Panc1 (cell line): ENCODE measurements around the gene CSF1R. TPM values are rescaled to one million over a fixed set of nuclear protein-coding genes. Genes with fewer than 3 reads are reported as not detected.
"Not testable (repeated sequence)": the region's sequence is repeated elsewhere in the genome, so short reads cannot be mapped to it uniquely, and the experiment has no call there.

ENCODE experiments used
- ATAC-seq: fragments of 200-7000 bp; cut with Tn5 transposase; 2 replicates; pipeline ENCODE4 v1.9.1; 2020; ENCODE audit warnings: mild to moderate bottlenecking, moderate library complexity
- BruUV-seq: library from RNA; stranded (reverse); fragments of 400-500 nt; replicated peaks from 2 replicates; lab custom pipeline; 2021; lab: Mats Ljungman, UMichigan
- CTCF ChIA-PET: fragments of 300-600 bp; sonication (Branson Sonifier 250); formaldehyde crosslinking; loops from one replicate; lab custom pipeline; 2022; ENCODE audit warnings: antibody characterized with exemption; lab: Charles Lee
- POLR2A ChIA-PET: fragments of 300-600 bp; sonication (Branson Sonifier 250); formaldehyde crosslinking; loops from one replicate; lab custom pipeline; 2022; ENCODE audit warnings: antibody characterized with exemption; lab: Charles Lee
- DNase-seq: peaks from one replicate; pipeline ENCODE4 v3.0.0-alpha.2; 2010; ENCODE audit warnings: low read depth, low spot score
- H3K27ac ChIP-seq: 2 replicates; pipeline ENCODE4 v1.5.1; 2011; ENCODE audit warnings: mild to moderate bottlenecking, low read length, inconsistent platforms
- H3K27me3 ChIP-seq: fragments of 200-500 bp; sonication (Bioruptor generic); 2 replicates; pipeline ENCODE4 v1.6.0; 2014; ENCODE audit warnings: low read length, inconsistent platforms; ENCODE audit not compliant: control insufficient read depth, insufficient read depth
- H3K36me3 ChIP-seq: fragments of 200-500 bp; sonication (Bioruptor generic); 2 replicates; pipeline ENCODE4 v1.5.1; 2014; ENCODE audit warnings: inconsistent platforms, mild to moderate bottlenecking, low read length, moderate library complexity; ENCODE audit not compliant: control insufficient read depth, insufficient read depth
- H3K4me1 ChIP-seq: 2 replicates; pipeline ENCODE4 v1.5.1; 2011; ENCODE audit warnings: inconsistent platforms, mild to moderate bottlenecking, low read length, moderate library complexity; ENCODE audit not compliant: control insufficient read depth, insufficient read depth
- H3K4me3 ChIP-seq, 2 experiments: 2 replicates each; pipeline ENCODE4 v1.5.1; 2011 to 2012; ENCODE audit warnings: low read depth in 2 of 2, low read length in 2 of 2, mild to moderate bottlenecking in 2 of 2, inconsistent platforms in 1 of 2, moderate library complexity in 1 of 2
- H3K9me3 ChIP-seq: fragments of 200-500 bp; sonication (Bioruptor generic); 2 replicates; pipeline ENCODE4 v1.5.1; 2014; ENCODE audit warnings: low read depth, mild to moderate bottlenecking, inconsistent platforms, low read length, moderate library complexity; ENCODE audit not compliant: control insufficient read depth, insufficient read depth
- POLR2AphosphoS5 ChIP-seq: IDR thresholded peaks from 2 replicates; pipeline ENCODE4 v1.6.1; 2012; ENCODE audit warnings: mild to moderate bottlenecking, low read depth, low read length, moderate library complexity
- SIN3A ChIP-seq: IDR thresholded peaks from 2 replicates; pipeline ENCODE4 v1.6.1; 2012; ENCODE audit warnings: low read depth, mild to moderate bottlenecking, low read length, moderate library complexity, borderline replicate concordance; ENCODE audit not compliant: insufficient read depth
- TCF7L2 ChIP-seq: IDR thresholded peaks from 2 replicates; pipeline ENCODE4 v1.6.1; 2011; ENCODE audit warnings: mild to moderate bottlenecking, low read depth, low read length, inconsistent platforms
- in situ Hi-C: cut with HindIII; loops from 2 replicates; pipeline ENCODE4 v1.10.0; 2016; ENCODE audit warnings: low sequenced_read_pairs, low pct_unique_long_range_greater_than_20kb
- intact Hi-C: fragments of 100-400 bp; cut with micrococcal nuclease; formaldehyde crosslinking; loops from one replicate; pipeline ENCODE4 v1.10.0; 2022; ENCODE audit not compliant: unreplicated experiment
- total RNA-seq: library from RNA; stranded (reverse); gene quantifications from one replicate; pipeline ENCODE4 v1.2.1, GENCODE V29; 2021; ENCODE audit not compliant: unreplicated experiment
- TF ChIP-seq, protein P1 (sequence below), 2 experiments: IDR thresholded peaks; 2 replicates each; pipeline ENCODE4 v1.6.1; 2011 to 2012; ENCODE audit warnings: low read depth in 2 of 2, control low read depth in 1 of 2, low read length in 1 of 2, mild to moderate bottlenecking in 1 of 2, moderate library complexity in 1 of 2; ENCODE audit not compliant: insufficient read depth in 1 of 2
- TF ChIP-seq, protein P2 (sequence below): fragments of 450-650 bp; IDR thresholded peaks from 2 replicates; pipeline ENCODE4 v1.5.1; 2017; ENCODE audit warnings: mild to moderate bottlenecking

The CSF1R gene
- total RNA-seq, 1 experiment from 2014 or later = 0.05 TPM

DNA sequence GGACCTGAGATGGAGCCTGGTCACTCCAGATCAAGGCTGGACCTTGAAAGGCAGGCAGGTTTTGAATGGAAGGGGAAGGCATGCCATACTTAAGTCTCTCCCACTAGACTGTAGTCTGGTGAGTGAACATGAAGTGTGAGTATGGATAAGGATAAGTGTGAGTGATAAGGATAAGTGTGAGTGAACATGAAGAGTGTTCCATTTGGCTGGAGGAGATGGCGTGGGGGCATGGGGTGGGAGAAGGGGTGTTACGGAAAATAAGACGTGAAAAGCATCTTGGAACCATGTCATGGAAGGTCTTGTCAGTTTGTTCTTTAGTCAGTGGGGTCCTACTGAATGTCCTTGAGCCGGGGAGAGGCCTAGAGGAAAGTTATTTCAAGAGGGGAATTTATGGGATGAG, 53.0 kb downstream of the CSF1R start:
- POLR2A ChIA-PET = no interaction called here
- CTCF ChIA-PET = no interaction called here
- no peak overlapping the region for H3K4me3 ChIP-seq
- DNase-seq (no peak), ATAC-seq (no peak)
- intact Hi-C loops (no loop called here), in situ Hi-C loops (no loop called here)
- no peaks in the 10 kb centered on the region for H3K4me1 ChIP-seq
- BruUV-seq = no TSS peak
- H3K9me3 ChIP-seq = no peaks in the 10 kb centered on the region
- TF ChIP-seq POLR2AphosphoS5 (no peak), TCF7L2 (no peak), SIN3A (no peak)
- TF ChIP-seq, protein P1, sequence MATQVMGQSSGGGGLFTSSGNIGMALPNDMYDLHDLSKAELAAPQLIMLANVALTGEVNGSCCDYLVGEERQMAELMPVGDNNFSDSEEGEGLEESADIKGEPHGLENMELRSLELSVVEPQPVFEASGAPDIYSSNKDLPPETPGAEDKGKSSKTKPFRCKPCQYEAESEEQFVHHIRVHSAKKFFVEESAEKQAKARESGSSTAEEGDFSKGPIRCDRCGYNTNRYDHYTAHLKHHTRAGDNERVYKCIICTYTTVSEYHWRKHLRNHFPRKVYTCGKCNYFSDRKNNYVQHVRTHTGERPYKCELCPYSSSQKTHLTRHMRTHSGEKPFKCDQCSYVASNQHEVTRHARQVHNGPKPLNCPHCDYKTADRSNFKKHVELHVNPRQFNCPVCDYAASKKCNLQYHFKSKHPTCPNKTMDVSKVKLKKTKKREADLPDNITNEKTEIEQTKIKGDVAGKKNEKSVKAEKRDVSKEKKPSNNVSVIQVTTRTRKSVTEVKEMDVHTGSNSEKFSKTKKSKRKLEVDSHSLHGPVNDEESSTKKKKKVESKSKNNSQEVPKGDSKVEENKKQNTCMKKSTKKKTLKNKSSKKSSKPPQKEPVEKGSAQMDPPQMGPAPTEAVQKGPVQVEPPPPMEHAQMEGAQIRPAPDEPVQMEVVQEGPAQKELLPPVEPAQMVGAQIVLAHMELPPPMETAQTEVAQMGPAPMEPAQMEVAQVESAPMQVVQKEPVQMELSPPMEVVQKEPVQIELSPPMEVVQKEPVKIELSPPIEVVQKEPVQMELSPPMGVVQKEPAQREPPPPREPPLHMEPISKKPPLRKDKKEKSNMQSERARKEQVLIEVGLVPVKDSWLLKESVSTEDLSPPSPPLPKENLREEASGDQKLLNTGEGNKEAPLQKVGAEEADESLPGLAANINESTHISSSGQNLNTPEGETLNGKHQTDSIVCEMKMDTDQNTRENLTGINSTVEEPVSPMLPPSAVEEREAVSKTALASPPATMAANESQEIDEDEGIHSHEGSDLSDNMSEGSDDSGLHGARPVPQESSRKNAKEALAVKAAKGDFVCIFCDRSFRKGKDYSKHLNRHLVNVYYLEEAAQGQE (IDR thresholded peaks at IDR 0.05; ENCODE audit: insufficient read depth in 1 of 2, low read depth in 2 of 2, low read length in 1 of 2) = no peak
- TF ChIP-seq, protein P2, sequence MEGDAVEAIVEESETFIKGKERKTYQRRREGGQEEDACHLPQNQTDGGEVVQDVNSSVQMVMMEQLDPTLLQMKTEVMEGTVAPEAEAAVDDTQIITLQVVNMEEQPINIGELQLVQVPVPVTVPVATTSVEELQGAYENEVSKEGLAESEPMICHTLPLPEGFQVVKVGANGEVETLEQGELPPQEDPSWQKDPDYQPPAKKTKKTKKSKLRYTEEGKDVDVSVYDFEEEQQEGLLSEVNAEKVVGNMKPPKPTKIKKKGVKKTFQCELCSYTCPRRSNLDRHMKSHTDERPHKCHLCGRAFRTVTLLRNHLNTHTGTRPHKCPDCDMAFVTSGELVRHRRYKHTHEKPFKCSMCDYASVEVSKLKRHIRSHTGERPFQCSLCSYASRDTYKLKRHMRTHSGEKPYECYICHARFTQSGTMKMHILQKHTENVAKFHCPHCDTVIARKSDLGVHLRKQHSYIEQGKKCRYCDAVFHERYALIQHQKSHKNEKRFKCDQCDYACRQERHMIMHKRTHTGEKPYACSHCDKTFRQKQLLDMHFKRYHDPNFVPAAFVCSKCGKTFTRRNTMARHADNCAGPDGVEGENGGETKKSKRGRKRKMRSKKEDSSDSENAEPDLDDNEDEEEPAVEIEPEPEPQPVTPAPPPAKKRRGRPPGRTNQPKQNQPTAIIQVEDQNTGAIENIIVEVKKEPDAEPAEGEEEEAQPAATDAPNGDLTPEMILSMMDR = no peak
- no peaks in the 10 kb centered on the region for H3K27me3 ChIP-seq
- H3K27ac ChIP-seq = no peak overlapping the region
- H3K36me3 ChIP-seq = peaks cover 51% of the 10 kb centered on the region

DNA sequence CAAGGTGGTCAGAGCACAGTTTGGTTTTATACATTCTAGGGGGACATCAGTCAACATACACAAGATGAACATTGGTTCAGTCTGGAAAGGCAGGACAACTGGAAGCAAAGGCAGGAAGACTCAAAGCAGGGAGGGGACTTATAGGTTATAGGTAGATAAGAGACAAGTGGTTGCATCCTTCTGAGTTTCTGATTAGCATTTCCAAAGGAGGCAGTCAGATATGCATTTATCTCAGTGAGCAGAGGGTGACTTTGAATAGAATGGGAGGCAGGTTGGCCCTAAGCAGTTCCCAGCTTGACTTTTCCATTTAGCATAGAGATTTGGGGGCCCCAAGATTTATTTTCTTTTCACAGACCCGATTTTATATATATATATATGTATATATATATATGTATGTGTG, 58.3 kb downstream of the CSF1R start:
- in situ Hi-C loops, H3K27me3 ChIP-seq, POLR2A ChIA-PET, DNase-seq, CTCF ChIA-PET, H3K4me1 ChIP-seq, H3K4me3 ChIP-seq, BruUV-seq, ATAC-seq, H3K27ac ChIP-seq, intact Hi-C loops, H3K9me3 ChIP-seq: not testable (repeated sequence)
- peaks cover 46% of the 10 kb centered on the region for H3K36me3 ChIP-seq

DNA sequence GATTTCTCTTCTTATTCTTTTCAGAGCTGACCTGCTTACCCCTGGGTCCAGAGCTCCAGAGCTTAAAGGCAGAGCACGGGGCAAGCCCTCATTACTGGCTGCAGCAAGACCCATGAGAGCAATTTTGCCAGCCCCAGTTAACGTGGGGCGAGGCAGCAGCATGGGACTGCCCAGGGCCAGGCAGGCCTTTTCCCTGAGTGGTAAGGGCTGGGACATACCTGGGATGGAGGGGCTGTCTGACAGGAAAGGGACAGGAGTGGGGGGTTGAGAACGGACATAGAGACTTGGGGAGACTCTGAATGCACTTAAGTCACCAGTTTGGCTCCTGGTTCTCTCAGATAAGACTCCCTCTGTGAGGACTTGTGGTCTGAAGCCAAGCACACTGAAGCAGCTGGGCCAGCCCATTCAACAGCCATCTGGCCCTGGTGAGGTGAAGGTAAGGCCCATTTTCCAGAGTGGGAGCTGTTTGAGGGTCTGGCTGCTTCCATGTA, 59.6 kb downstream of the CSF1R start:
- Histone ChIP-seq H3K36me3 (peaks cover 42% of the 10 kb centered on the region), H3K4me1 (peaks cover 9% of the 10 kb centered on the region), H3K9me3 (no peaks in the 10 kb centered on the region), H3K27me3 (no peaks in the 10 kb centered on the region), H3K27ac (no peak overlapping the region), H3K4me3 (no peak overlapping the region)
- ChIA-PET POLR2A (no interaction called here), CTCF (no interaction called here)
- in situ Hi-C loops (no loop called here), intact Hi-C loops (no loop called here)
- no peak for ATAC-seq
- no peak for TF ChIP-seq POLR2AphosphoS5
- TF ChIP-seq TCF7L2 = no peak
- TF ChIP-seq, protein P2 = no peak
- TF ChIP-seq, protein P1 (IDR thresholded peaks at IDR 0.05; ENCODE audit: insufficient read depth in 1 of 2, low read depth in 2 of 2, low read length in 1 of 2) = no peak
- no peak for TF ChIP-seq SIN3A
- no peak for DNase-seq
- BruUV-seq = no TSS peak
